ENCODE data around the gene CDC42BPA. TPM values are rescaled to one million over a fixed set of nuclear protein-coding genes. Genes with fewer than 3 reads are reported as not detected.

The CDC42BPA gene
- total RNA-seq, 2 experiments from 2014 or later, result 1.8 to 2.1 TPM

DNA sequence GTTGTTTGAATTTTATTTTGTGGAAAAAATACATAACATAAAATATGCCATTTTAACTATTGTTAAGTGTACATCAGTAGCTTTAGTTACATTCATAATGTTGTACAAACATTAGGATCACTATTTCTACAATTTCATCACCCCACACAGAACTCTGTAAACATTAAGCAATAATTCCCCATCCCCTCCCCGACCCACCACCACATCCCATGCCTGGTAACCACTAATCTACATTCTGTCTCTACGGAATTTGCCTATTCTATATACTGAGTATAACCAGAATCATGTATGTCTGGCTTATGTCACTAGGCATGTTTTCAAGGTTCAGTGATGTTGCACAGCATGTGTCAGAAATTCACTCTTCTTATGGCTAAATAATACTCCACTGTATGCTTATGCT is 47.7 kb downstream of the CDC42BPA start:
- H3K4me1 Mint-ChIP-seq (ENCODE audit: low read depth), result no peaks in the 10 kb centered on the region
- TF ChIP-seq, protein P1, sequence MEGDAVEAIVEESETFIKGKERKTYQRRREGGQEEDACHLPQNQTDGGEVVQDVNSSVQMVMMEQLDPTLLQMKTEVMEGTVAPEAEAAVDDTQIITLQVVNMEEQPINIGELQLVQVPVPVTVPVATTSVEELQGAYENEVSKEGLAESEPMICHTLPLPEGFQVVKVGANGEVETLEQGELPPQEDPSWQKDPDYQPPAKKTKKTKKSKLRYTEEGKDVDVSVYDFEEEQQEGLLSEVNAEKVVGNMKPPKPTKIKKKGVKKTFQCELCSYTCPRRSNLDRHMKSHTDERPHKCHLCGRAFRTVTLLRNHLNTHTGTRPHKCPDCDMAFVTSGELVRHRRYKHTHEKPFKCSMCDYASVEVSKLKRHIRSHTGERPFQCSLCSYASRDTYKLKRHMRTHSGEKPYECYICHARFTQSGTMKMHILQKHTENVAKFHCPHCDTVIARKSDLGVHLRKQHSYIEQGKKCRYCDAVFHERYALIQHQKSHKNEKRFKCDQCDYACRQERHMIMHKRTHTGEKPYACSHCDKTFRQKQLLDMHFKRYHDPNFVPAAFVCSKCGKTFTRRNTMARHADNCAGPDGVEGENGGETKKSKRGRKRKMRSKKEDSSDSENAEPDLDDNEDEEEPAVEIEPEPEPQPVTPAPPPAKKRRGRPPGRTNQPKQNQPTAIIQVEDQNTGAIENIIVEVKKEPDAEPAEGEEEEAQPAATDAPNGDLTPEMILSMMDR (IDR thresholded peaks at IDR 0.05), result no peak
- H3K27me3 Mint-ChIP-seq, result peaks cover 16% of the 10 kb centered on the region
- intact Hi-C loops (cut with micrococcal nuclease), result no loop called here
- POLR2A ChIA-PET, result no interaction called here
- CTCF ChIA-PET, result no interaction called here
- H3K36me3 Mint-ChIP-seq (ENCODE audit: low read depth), result no peaks in the 10 kb centered on the region
- no peak for DNase-seq
- H3K9me3 Mint-ChIP-seq, result peaks cover 3% of the 10 kb centered on the region
- no peak for ATAC-seq
- no peak overlapping the region for H3K27ac Mint-ChIP-seq
- no peak overlapping the region for H3K4me3 Mint-ChIP-seq

DNA sequence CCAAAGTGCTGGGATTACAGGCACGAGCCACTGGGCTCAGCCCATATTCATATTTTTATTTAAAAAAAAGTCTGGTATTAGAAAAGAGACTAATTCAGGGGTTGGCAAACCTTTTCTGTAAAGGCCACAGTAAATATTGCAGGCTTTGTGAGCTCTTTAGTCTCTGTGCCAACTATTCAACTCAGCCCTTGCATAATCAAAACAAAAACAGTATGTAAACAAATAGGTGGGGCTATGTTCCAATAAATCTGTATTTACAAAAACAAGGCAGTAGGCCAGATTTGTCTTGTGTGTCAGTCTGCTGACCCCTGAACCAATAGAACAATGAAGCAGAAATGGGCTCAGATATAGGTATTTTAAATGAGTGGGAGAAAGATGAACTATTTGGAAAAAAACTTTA is 49.3 kb downstream of the CDC42BPA start:
- H3K36me3 Mint-ChIP-seq (ENCODE audit: low read depth), result no peaks in the 10 kb centered on the region
- H3K9me3 Mint-ChIP-seq, result peaks cover 3% of the 10 kb centered on the region
- TF ChIP-seq, protein P1 (IDR thresholded peaks at IDR 0.05), result no peak
- ChIA-PET CTCF (no interaction called here), POLR2A (no interaction called here)
- H3K27me3 Mint-ChIP-seq, result peaks cover 18% of the 10 kb centered on the region
- ATAC-seq, result no peak
- no peak overlapping the region for H3K4me3 Mint-ChIP-seq
- no peak overlapping the region for H3K27ac Mint-ChIP-seq
- no peak for DNase-seq
- H3K4me1 Mint-ChIP-seq (ENCODE audit: low read depth), result no peaks in the 10 kb centered on the region
- intact Hi-C loops (cut with micrococcal nuclease), result no loop called here

DNA sequence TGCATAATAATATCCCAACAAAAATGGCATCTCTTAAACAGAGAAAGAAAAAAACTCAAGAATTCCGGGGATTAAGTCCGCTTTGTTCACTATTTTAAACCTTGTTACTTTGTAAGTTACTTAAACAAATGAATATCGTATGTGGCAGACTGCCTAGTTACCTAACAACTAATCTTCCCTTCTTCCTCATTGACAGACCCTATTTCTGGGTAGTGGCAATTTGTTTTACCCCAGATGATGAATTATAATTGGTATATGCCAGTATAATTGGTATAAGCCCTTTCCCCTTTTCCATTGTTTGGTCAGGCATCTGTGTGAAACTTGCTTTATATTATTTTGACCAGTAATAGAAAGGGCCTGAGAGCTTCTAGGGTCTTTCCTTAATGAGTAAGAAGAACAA is 52.4 kb downstream of the CDC42BPA start:
- Mint-ChIP-seq H3K27ac (no peak overlapping the region), H3K9me3 (no peaks in the 10 kb centered on the region), H3K4me1 (ENCODE audit: low read depth) (no peaks in the 10 kb centered on the region), H3K4me3 (no peak overlapping the region), H3K36me3 (ENCODE audit: low read depth) (no peaks in the 10 kb centered on the region), H3K27me3 (peaks cover 16% of the 10 kb centered on the region)
- TF ChIP-seq, protein P1 (IDR thresholded peaks at IDR 0.05), result no peak
- intact Hi-C loops (cut with micrococcal nuclease), result no loop called here
- POLR2A ChIA-PET, result no interaction called here
- CTCF ChIA-PET, result no interaction called here
- ATAC-seq, result no peak
- DNase-seq, result no peak

DNA sequence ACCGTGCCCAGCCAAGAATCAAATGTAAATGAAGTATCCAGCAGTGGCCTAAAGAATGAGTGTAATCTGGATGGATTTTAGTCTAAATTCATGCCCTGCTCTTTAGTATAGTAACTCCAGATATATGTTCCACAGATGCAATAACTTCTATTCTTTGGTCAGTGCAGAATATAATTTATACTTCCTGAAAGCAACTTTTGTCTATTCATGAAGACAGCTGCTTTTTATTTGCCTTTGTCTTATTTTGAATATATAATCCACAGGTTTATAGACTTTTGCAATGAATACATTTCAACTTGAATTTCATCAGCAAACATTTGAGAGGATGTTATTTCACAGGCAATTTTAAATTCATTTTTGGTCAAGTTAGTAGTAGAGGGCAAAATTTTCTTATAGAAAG is 54.4 kb downstream of the CDC42BPA start:
- intact Hi-C loops (cut with micrococcal nuclease), result no loop called here
- no peak overlapping the region for H3K27ac Mint-ChIP-seq
- H3K9me3 Mint-ChIP-seq, result no peaks in the 10 kb centered on the region
- DNase-seq (no peak), ATAC-seq (no peak)
- H3K27me3 Mint-ChIP-seq, result peaks cover 11% of the 10 kb centered on the region
- ChIA-PET CTCF (no interaction called here), POLR2A (no interaction called here)
- H3K36me3 Mint-ChIP-seq (ENCODE audit: low read depth), result no peaks in the 10 kb centered on the region
- TF ChIP-seq, protein P1 (IDR thresholded peaks at IDR 0.05), result no peak
- no peaks in the 10 kb centered on the region for H3K4me1 Mint-ChIP-seq (ENCODE audit: low read depth)
- H3K4me3 Mint-ChIP-seq, result no peak overlapping the region

DNA sequence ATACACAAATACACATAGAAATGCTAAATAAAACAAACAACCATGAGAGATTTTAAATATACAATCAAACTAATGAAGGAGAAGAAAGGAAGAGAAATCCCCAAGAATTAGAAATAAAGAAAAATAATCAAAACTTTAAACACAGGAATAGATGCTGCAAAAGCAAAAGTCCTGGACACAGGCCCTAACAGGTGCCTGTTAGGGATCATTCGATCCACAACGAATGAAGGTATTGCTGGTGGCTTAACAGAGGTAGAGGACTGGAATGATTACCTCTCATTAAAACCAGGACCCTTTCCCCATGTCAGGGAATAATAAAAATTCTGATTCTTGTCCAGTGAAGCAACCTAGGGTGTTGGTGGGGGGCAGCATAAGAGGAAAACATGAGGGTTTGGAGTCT is 56.8 kb downstream of the CDC42BPA start:
- Mint-ChIP-seq H3K4me3 (no peak overlapping the region), H3K9me3 (no peaks in the 10 kb centered on the region), H3K27ac (no peak overlapping the region), H3K27me3 (peaks cover 4% of the 10 kb centered on the region), H3K4me1 (ENCODE audit: low read depth) (no peaks in the 10 kb centered on the region), H3K36me3 (ENCODE audit: low read depth) (no peaks in the 10 kb centered on the region)
- ChIA-PET POLR2A (no interaction called here), CTCF (no interaction called here)
- DNase-seq (no peak), ATAC-seq (no peak)
- intact Hi-C loops (cut with micrococcal nuclease), result no loop called here
- TF ChIP-seq, protein P1 (IDR thresholded peaks at IDR 0.05), result no peak

All from activated CD8-positive, alpha-beta T cell treated with anti-CD3 and anti-CD28 coated beads for 36 hours (primary cell).